Liver (tissue), 3 donors: ENCODE data around the gene NCR2.

Experiments used
- CTCF ChIP-seq: fragments of 150-350 bp; IDR thresholded peaks from 2 replicates; pipeline ENCODE4 v1.5.1; 2017; ENCODE audit warnings: improper control_type of control experiment, low read depth, low read length; ENCODE audit not compliant: missing input control
- FOXA1 ChIP-seq: IDR thresholded peaks from 2 replicates; pipeline ENCODE4 v1.6.1; 2016; ENCODE audit warnings: antibody characterized with exemption
- FOXA2 ChIP-seq: IDR thresholded peaks from 2 replicates; pipeline ENCODE4 v1.6.1; 2016; ENCODE audit warnings: antibody characterized with exemption
- GABPA ChIP-seq, 2 donors: IDR thresholded peaks in 1 of 2; conservative IDR thresholded peaks in 1 of 2; 2 replicates each; pipeline ENCODE4 v1.6.1; 2016; ENCODE audit warnings: antibody characterized with exemption in 2 of 2, mild to moderate bottlenecking in 1 of 2, moderate library complexity in 1 of 2
- JUND ChIP-seq, 2 donors: IDR thresholded peaks; 2 replicates each; pipeline ENCODE4 v1.6.1; 2016; ENCODE audit warnings: antibody characterized with exemption in 2 of 2
- MAX ChIP-seq: IDR thresholded peaks from 2 replicates; pipeline ENCODE4 v1.6.1; 2016; ENCODE audit warnings: antibody characterized with exemption
- RAD21 ChIP-seq, 2 donors: IDR thresholded peaks; 2 replicates each; pipeline ENCODE4 v1.6.1; 2016; ENCODE audit warnings: antibody characterized with exemption in 2 of 2, mild to moderate bottlenecking in 2 of 2
- REST ChIP-seq: IDR thresholded peaks from 2 replicates; pipeline ENCODE4 v1.6.1; 2016; ENCODE audit warnings: antibody characterized with exemption, mild to moderate bottlenecking
- RXRA ChIP-seq, 2 donors: IDR thresholded peaks; 2 replicates each; pipeline ENCODE4 v1.6.1; 2017 to 2018; ENCODE audit warnings: antibody characterized with exemption in 2 of 2, mild to moderate bottlenecking in 1 of 2
- SP1 ChIP-seq: IDR thresholded peaks from 2 replicates; pipeline ENCODE4 v1.6.1; 2018; ENCODE audit warnings: antibody characterized with exemption, mild to moderate bottlenecking
- TAF1 ChIP-seq: conservative IDR thresholded peaks from 2 replicates; pipeline ENCODE4 v1.6.1; 2016; ENCODE audit warnings: antibody characterized with exemption, mild to moderate bottlenecking
- TF ChIP-seq, protein P1 (sequence below): IDR thresholded peaks from 2 replicates; pipeline ENCODE4 v1.6.1; 2016; ENCODE audit warnings: antibody characterized with exemption
- donor health status: healthy.
- donor health status: healthy.

GRCh38 chr6:41379306-41379705 lies 43.9 kb downstream of the NCR2 start:
- TF ChIP-seq CTCF (no peak), RAD21 (IDR thresholded peaks at IDR 0.05) (no peak), TAF1 (no peak), MAX (no peak), FOXA1 (no peak), JUND (IDR thresholded peaks at IDR 0.05) (no peak), REST (no peak), RXRA (IDR thresholded peaks at IDR 0.05) (no peak), FOXA2 (no peak), SP1 (no peak), GABPA (IDR thresholded peaks at IDR 0.05 in 1 of 2, conservative IDR thresholded peaks at IDR 0.05 in 1 of 2) (no peak)
- TF ChIP-seq, protein P1, sequence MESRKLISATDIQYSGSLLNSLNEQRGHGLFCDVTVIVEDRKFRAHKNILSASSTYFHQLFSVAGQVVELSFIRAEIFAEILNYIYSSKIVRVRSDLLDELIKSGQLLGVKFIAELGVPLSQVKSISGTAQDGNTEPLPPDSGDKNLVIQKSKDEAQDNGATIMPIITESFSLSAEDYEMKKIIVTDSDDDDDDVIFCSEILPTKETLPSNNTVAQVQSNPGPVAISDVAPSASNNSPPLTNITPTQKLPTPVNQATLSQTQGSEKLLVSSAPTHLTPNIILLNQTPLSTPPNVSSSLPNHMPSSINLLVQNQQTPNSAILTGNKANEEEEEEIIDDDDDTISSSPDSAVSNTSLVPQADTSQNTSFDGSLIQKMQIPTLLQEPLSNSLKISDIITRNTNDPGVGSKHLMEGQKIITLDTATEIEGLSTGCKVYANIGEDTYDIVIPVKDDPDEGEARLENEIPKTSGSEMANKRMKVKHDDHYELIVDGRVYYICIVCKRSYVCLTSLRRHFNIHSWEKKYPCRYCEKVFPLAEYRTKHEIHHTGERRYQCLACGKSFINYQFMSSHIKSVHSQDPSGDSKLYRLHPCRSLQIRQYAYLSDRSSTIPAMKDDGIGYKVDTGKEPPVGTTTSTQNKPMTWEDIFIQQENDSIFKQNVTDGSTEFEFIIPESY: no peak
